Endothelial cell of umbilical vein (primary cell): ENCODE data around the gene HDAC5.

ENCODE experiments used
- POLR2A ChIP-seq: IDR thresholded peaks from 2 replicates; pipeline ENCODE4 v1.6.1; 2012; ENCODE audit warnings: low read depth, mild to moderate bottlenecking, control low read depth, low read length
- TF ChIP-seq, protein P1 (sequence below), 2 donors: IDR thresholded peaks; 1 replicate in 1 of 2; 2 replicates in 1 of 2; pipeline ENCODE4 v1.5.1; 2011; ENCODE audit warnings: low read length in 2 of 2, mild to moderate bottlenecking in 2 of 2, moderate library complexity in 2 of 2, control low read depth in 1 of 2, inconsistent platforms in 1 of 2, low read depth in 1 of 2; ENCODE audit not compliant: insufficient read depth in 1 of 2; ENCODE audit errors: extremely low read depth in 1 of 2

GRCh38 chr17:44167181-44167861, 43.9 kb upstream of the HDAC5 start:
- TF ChIP-seq, protein P1, sequence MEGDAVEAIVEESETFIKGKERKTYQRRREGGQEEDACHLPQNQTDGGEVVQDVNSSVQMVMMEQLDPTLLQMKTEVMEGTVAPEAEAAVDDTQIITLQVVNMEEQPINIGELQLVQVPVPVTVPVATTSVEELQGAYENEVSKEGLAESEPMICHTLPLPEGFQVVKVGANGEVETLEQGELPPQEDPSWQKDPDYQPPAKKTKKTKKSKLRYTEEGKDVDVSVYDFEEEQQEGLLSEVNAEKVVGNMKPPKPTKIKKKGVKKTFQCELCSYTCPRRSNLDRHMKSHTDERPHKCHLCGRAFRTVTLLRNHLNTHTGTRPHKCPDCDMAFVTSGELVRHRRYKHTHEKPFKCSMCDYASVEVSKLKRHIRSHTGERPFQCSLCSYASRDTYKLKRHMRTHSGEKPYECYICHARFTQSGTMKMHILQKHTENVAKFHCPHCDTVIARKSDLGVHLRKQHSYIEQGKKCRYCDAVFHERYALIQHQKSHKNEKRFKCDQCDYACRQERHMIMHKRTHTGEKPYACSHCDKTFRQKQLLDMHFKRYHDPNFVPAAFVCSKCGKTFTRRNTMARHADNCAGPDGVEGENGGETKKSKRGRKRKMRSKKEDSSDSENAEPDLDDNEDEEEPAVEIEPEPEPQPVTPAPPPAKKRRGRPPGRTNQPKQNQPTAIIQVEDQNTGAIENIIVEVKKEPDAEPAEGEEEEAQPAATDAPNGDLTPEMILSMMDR (IDR thresholded peaks at IDR 0.05; ENCODE audit: extremely low read depth in 1 of 2, insufficient read depth in 1 of 2, low read depth in 1 of 2, low read length in 2 of 2): no peak
- TF ChIP-seq POLR2A: no peak
